ENCODE measurements around the gene DOCK1.
A peak's percentile ranks its signal among the peaks of the same experiment; 100 is the strongest.

The DOCK1 gene

GRCh38 chr10:127414024-127414423 lies 508.8 kb downstream of the DOCK1 start:
- DNase-seq = no peak

GRCh38 chr10:127415116-127415515 lies 509.9 kb downstream of the DOCK1 start:
- no peak for DNase-seq

DNA sequence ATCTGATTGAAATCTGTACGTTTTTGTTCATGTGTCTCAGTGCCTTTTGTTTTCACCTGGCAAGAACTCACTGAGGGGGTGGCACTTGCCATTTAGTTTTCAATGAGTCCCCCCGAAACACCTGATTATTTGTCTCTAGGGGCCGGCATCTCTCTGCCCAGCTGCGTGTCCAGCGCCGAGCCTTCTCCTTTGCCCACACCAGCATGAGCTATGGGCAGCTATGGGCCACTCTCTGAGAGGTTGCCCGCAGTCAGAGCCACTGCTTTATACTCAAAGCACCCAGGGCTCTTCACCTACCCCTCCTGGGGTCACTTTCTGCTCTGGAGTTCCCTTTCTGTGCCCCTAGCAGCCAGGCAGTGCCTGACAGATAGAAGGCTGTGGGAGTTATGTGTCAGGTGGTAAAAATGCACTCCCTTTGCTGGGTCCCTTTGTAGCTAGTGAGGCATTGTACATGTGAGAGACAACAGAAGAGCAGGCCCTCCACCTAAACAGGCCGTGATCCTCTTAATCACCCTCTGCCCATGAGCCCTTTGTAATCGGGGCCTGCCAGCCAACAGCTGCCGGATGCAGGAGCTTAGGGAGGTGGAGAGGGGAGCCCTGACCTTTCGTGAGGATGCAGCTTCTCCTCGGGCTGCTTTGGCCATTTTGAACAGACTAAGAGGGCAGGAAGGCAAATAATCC lies 510.8 kb downstream of the DOCK1 start:
- no peak for DNase-seq

GRCh38 chr10:127417031-127417430 lies 511.8 kb downstream of the DOCK1 start:
- no peak for DNase-seq

DNA sequence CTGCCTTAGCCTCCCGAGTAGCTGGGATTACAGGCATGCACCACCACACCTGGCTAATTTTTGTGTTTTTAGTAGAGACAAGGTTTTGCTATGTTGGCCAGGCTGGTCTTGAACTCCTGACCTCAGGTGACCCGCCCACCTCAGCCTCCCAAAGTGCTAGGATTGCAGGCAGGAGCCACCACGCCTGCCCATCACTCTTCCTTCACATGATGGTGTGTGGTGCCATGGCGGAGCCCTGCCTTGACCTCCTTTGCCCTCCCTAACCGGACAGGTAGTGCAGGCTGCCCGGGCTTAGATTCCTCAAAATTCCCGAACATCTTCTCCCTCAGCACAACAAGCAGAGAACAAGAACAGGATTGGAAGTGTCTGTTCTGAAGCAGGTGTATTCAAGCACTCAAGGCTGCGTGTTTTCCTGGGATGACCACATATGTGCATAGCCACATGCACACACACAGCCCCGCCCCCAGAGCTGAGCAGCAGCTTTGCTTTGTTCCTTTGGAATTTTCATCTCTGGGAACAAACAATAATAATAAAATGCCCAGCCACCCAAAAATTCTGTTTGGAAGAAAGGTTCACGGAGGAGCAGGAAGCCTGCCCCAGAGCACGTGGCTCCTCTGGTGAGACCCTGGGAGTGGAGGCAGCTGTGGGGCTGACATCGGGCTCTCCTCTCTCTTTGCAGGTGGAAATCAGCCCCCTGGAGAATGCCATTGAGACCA lies 512.6 kb downstream of the DOCK1 start:
- no peak for DNase-seq

DNA sequence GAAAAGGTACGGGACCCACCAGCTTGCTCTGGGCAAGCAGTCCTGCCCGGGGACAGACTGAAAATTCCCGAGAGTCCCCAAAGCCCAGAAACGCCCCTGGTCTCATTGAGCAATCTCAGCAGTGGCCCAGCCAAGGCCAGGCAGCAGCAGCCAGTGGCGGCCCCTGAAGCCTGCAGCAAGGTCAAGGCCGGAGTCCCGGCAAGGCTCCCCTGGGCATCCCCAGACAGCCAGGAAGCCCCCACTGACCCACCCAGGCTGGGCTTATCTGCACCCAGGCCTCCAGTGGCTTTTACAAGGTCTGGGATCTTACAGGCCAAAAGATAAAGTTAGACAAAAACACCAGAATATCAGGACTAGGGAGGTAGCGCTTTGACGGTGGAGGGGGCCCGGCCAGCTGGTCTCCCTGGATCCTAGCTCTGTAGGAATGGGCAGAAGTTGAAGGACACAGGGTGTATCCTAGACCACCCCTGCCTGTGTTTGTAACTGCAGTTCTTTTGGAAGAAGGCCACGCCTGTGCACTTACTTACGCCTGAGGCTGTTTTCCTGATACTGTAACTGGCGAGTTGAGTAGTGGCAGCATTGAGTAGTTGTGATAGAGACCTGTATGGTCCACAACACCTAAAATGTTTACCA lies 513.4 kb downstream of the DOCK1 start:
- DNase-seq = no peak

DNA sequence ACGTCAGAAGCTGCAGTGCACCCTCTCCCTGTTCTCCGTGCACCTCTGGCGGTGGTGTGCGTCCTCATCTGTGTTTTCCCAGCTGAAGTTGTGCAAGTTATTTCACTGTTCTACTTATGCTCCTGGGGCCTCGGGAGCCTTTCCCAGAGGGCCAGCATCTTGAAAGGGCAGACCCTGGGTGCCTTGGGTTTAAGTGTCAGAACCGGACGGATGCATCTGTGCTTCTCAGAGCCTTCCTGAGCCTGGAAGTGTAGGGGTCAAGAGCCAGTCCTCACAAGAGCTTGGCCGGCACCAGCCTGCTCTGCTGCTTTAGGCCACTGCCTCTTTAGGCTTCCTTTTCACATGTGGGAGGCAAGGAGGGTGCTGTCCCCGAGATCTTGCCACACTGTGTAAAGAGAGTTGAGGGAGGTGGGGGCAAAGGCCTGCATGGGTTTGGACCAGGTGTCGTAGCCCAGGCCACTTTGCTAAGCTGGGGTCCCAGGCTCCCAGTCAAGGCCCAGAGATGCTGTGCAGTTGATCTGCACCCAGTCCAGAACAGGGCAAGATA lies 515.0 kb downstream of the DOCK1 start:
- DNase-seq = no peak

DNA sequence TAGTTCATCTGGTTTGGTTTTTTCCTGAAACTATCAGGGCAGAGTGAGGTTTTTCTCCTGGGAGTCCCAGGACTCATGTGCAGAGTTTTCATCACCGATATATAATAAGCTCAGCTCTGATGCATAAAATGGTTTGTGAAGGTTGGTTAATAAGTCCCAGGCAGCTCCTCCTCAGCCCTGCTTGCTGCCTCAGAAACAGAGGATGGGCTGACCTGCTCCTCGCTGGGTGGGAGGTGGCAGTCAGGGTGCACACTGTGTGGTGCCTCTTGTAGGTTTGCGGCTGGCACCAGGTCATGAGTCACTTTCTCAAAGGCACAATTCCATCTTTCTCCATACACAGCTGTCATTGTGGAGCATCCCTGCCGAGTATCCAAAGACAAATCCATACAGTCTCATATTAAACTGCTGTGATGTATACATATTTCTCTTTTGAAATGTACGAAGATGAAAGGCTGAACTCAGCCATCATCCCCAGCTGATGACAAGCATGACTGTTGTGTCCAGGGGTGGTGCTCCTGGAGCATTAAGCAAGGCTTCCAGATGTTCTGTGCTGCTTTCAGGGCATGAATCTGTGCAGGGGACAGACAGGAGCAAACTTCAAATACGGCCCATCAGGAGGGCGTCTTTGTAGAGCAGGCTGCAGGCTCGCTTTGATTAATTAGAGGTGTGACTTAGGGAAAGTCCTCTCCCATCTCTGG lies 518.1 kb downstream of the DOCK1 start:
- DNase-seq = no peak

- DNase-seq = peak; percentile 15
Observed at GRCh38 chr10:127424594-127425264, 519.5 kb downstream of the DOCK1 start.

DNA sequence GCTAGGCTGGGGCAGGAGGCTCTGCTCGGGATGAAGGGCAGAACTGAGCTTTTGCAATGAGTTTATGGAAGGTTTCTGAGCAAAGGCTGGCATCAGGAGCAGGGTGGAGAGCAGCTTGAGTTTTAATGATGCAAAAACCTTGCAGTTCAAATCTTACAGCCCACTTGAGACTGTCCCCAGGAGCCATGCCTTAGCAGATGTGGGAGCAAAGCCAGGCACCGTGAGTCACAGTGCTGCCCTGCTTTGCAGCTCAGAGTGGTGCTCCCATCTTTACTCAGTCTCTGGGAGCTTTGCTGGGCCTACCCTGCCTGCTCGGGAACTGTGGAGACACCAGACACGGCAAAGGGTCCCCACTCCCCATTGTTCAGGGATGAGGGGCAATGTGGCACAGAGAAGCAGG lies 521.5 kb downstream of the DOCK1 start:
- no peak for DNase-seq

DNA sequence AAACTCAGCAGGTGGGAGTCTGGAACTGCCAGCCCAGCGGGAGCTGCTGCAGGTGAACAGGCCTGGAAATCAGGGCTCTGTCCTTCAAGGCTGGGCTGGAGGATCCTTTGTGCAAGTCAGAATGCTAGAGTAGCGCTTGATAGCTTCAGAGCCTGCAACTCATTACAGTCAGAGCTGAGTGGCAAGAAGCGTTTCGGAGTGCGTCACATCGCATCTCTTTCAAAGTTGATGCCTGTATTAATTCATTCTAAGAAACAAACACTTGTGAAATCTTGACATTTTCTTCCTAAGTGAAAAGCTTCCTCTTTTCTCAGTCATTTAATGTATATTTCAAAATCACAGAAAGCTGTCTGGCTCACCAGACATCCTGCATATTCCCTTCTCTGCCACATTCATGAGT lies 522.7 kb downstream of the DOCK1 start:
- DNase-seq = no peak

GRCh38 chr10:127428385-127428980 lies 523.3 kb downstream of the DOCK1 start:
- no peak for DNase-seq

DNA sequence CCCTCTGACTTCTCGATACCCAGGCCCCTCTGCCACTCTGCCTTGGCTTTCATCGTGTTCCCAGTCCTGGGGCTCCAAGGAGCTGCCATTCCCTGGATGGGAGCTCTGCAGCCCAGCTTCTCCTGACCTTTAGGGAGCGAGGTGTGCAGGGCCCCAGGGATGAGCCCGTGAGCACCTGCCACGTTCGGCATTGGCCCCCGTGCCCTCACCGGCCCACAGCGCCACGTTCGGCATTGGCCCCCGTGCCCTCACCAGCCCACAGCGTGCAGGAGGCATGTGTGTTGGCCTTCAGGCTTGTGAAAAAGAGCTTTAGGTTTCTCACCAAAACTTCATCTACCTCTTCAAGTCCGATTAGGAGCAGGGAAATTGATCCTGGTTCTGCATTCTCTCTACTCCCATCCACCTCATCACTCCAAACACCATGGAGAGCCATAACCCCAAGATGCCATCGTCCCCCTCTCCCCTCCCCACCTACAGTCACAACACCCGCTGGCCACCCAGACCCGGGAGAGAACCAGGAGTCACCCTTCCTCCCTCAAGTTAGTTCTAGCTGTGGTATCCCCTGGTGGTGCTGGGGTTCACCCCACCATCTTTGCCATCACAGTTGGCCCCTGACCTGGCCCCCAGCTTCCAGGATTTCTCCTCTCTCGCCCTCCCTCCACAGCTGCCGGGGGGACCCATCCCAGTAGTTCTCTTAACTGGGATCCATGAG lies 524.5 kb downstream of the DOCK1 start:
- no peak for DNase-seq

GRCh38 chr10:127431525-127431924 lies 526.3 kb downstream of the DOCK1 start:
- no peak for DNase-seq

DNA sequence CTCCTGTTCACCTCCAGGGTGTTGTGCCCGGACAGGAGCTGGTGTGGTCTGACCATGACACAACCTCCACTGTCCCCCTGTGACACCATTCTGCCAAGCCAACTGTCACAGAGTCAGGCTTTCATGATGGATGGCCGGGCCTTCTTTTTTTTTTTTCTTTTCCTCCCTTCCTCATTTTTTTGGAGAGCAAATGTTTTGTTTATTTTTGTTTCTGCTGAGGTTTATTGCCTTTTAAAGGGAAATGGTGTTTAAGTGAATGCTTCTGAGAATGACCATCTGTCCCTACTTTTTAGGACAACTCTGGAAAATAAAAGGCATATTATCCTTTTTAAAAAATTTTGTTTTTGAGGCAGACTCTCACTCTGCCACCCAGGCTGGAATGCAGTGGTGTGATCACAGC lies 528.8 kb downstream of the DOCK1 start:
- no peak for DNase-seq

GRCh38 chr10:127435246-127435645 lies 530.0 kb downstream of the DOCK1 start:
- DNase-seq = no peak

DNA sequence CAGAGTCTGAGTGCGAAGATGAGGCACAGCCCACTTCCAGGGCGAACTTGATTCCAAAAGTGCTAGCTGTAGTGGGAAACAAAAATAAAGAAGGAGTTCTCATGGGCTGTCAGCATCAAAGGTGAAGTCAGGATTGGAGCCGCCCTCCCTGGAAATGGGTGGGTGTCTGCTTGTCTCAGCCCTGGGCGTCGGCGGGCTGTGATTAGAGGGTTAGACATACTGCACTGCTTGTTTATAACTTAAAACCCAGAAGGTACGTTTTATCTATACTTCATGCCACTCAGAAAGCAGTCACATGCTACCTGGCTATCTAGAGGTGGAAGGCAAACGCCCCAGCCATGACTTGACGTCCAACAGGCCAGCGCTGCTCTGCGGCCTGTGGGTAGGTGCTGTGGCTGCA lies 535.1 kb downstream of the DOCK1 start:
- no peak for DNase-seq

GRCh38 chr10:127441350-127442219 lies 536.4 kb downstream of the DOCK1 start:
- no peak for DNase-seq

DNA sequence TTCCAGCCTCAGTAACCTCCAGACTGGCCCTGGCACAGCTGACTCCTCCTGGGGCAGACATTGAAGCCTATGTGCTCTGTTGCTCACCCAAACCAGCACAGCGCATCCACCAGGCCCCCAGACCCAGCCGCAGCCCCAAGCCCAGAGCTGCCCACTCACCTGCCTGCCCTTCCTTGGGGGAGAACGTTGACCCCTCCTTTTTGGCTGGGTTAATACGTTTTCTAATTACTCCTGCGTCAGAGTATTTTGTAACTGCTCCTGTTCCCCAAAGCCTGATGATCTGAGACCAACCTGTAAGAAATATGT lies 536.9 kb downstream of the DOCK1 start:
- no peak for DNase-seq

- no peak for DNase-seq
Observed at GRCh38 chr10:127444155-127444554, 538.9 kb downstream of the DOCK1 start.

- no peak for DNase-seq
Observed at GRCh38 chr10:127447197-127447596, 542.0 kb downstream of the DOCK1 start.
